Lower lobe of right lung (tissue), 2 donors: Measurements from ENCODE around the gene CBX1. TPM values are rescaled to one million over a fixed set of nuclear protein-coding genes. Genes with fewer than 3 reads are reported as not detected.

Experiments
- ATAC-seq, 2 donors: fragments of 200-7000 bp; cut with Tn5 transposase; one replicate each; pipeline ENCODE4 v1.9.1; 2020 to 2022; ENCODE audit warnings: mild to moderate bottlenecking in 2 of 2, moderate library complexity in 2 of 2
- DNase-seq: peaks from one replicate; pipeline ENCODE4 v3.0.0-alpha.2; 2020
- H3K27ac ChIP-seq: fragments of 200-600 bp; one replicate; pipeline ENCODE4 v1.8.0; 2022
- H3K27me3 ChIP-seq: fragments of 200-600 bp; one replicate; pipeline ENCODE4 v1.8.0; 2022; ENCODE audit warnings: low read depth
- H3K36me3 ChIP-seq: fragments of 200-600 bp; one replicate; pipeline ENCODE4 v1.8.0; 2022; ENCODE audit warnings: mild to moderate bottlenecking
- H3K4me1 ChIP-seq: fragments of 200-600 bp; one replicate; pipeline ENCODE4 v1.8.0; 2022
- H3K4me3 ChIP-seq: fragments of 200-600 bp; one replicate; pipeline ENCODE4 v1.8.0; 2022; ENCODE audit warnings: mild to moderate bottlenecking
- H3K9me3 ChIP-seq: fragments of 200-600 bp; one replicate; pipeline ENCODE4 v1.8.0; 2022
- CTCF ChIP-seq: fragments of 200-600 bp; IDR thresholded peaks from one replicate; pipeline ENCODE4 v1.8.0; 2022; ENCODE audit warnings: antibody characterized with exemption, mild to moderate bottlenecking
- intact Hi-C: fragments of 100-400 bp; cut with DNase I; formaldehyde crosslinking; loops from one replicate; pipeline ENCODE4 v1.11.0; 2022
- long read RNA-seq: library from polyadenylated mRNA; unstranded; transcript quantifications from one replicate; pipeline ENCODE4 v2.0.0, GENCODE V29; 2021
- total RNA-seq: library from RNA; stranded (reverse); fragmentation: NEBNext Ultra II Directional; extraction: Animal tissue kit (Norgen Biotek cat#: 25700); gene quantifications from one replicate; pipeline ENCODE4 v1.2.1, GENCODE V29; 2021
- donor health status: DM: no; HTN: yes; CAD: no; lungs with severe emphysema.

Gene CBX1
- 30.7 TPM for total RNA-seq
- long read RNA-seq, partial matches to known transcripts: 2 of 7 reads
- long read RNA-seq, other reads (novel, unspliced or antisense): 4 of 7 reads

GRCh38 chr17:48101012-48101720 lies at the start of gene CBX1:
CBX1 (minus strand) TSS chr17:48101478; CDS start chr17:48077004, 24,474 bp downstream.
- H3K27ac ChIP-seq: peak within 1 kb of the TSS; percentile 82

GRCh38 chr17:48150597-48151001 lies 49.3 kb upstream of the CBX1 start:
- DNase-seq (no peak), ATAC-seq (no peak)
- Histone ChIP-seq H3K27ac (no peak overlapping the region), H3K4me1 (no peaks in the 10 kb centered on the region), H3K36me3 (no peaks in the 10 kb centered on the region), H3K9me3 (no peaks in the 10 kb centered on the region), H3K27me3 (peaks cover 41% of the 10 kb centered on the region), H3K4me3 (no peak overlapping the region)
- intact Hi-C loops: no loop called here
- no peak for TF ChIP-seq CTCF

More at GRCh38 chr17:48101012-48101720, at the start of gene CBX1:
- TF ChIP-seq CTCF: no peak
- DNase-seq (peak; percentile 97), ATAC-seq (peak; percentile 99)
- Histone ChIP-seq H3K4me1 (peaks cover 11% of the 10 kb centered on the region), H3K36me3 (no peaks in the 10 kb centered on the region), H3K4me3 (peak within 1 kb of the TSS; percentile 94), H3K9me3 (no peaks in the 10 kb centered on the region), H3K27me3 (no peaks in the 10 kb centered on the region)
- intact Hi-C loops: no loop called here

GRCh38 chr17:48149787-48150463 lies 48.6 kb upstream of the CBX1 start:
- no peak for ATAC-seq
- no peak for TF ChIP-seq CTCF
- Histone ChIP-seq H3K27ac (no peak overlapping the region), H3K27me3 (peaks cover 44% of the 10 kb centered on the region), H3K4me3 (no peak overlapping the region), H3K4me1 (no peaks in the 10 kb centered on the region), H3K36me3 (no peaks in the 10 kb centered on the region), H3K9me3 (no peaks in the 10 kb centered on the region)
- DNase-seq: no peak
- intact Hi-C loops: no loop called here

- Histone ChIP-seq H3K27ac (no peak overlapping the region), H3K4me1 (no peaks in the 10 kb centered on the region), H3K27me3 (peaks cover 44% of the 10 kb centered on the region), H3K36me3 (no peaks in the 10 kb centered on the region), H3K4me3 (no peak overlapping the region), H3K9me3 (no peaks in the 10 kb centered on the region)
- no peak for TF ChIP-seq CTCF
- ATAC-seq: no peak
- intact Hi-C loops: no loop called here
- no peak for DNase-seq
These were observed 47.8 kb upstream of the CBX1 start for GRCh38 chr17:48148854-48149786.

GRCh38 chr17:48148029-48148770 lies 46.9 kb upstream of the CBX1 start:
- no peak for TF ChIP-seq CTCF
- H3K27ac ChIP-seq: no peak overlapping the region
- H3K36me3 ChIP-seq: no peaks in the 10 kb centered on the region
- ATAC-seq (no peak), DNase-seq (no peak)
- H3K9me3 ChIP-seq: no peaks in the 10 kb centered on the region
- peaks cover 52% of the 10 kb centered on the region for H3K27me3 ChIP-seq
- H3K4me1 ChIP-seq: no peaks in the 10 kb centered on the region
- H3K4me3 ChIP-seq: no peak overlapping the region
- intact Hi-C loops: no loop called here
